Subcutaneous adipose tissue (tissue), 4 donors: ENCODE measurements around the gene TNS4. TPM values are rescaled to one million over a fixed set of nuclear protein-coding genes. Genes with fewer than 3 reads are reported as not detected.

ENCODE experiments used
- CTCF ChIP-seq: fragments of 450-650 bp; IDR thresholded peaks from one replicate; pipeline ENCODE4 v1.5.1; 2016; ENCODE audit warnings: low read depth, mild to moderate bottlenecking, control low read depth, antibody characterized with exemption, moderate library complexity
- total RNA-seq, 4 donors: library from RNA; depleted of rRNA; stranded (reverse); fragments of >200 nt; gene quantifications; one replicate each; pipeline ENCODE4 v1.1.0, GENCODE V29; 2016

TNS4 gene, protein sequence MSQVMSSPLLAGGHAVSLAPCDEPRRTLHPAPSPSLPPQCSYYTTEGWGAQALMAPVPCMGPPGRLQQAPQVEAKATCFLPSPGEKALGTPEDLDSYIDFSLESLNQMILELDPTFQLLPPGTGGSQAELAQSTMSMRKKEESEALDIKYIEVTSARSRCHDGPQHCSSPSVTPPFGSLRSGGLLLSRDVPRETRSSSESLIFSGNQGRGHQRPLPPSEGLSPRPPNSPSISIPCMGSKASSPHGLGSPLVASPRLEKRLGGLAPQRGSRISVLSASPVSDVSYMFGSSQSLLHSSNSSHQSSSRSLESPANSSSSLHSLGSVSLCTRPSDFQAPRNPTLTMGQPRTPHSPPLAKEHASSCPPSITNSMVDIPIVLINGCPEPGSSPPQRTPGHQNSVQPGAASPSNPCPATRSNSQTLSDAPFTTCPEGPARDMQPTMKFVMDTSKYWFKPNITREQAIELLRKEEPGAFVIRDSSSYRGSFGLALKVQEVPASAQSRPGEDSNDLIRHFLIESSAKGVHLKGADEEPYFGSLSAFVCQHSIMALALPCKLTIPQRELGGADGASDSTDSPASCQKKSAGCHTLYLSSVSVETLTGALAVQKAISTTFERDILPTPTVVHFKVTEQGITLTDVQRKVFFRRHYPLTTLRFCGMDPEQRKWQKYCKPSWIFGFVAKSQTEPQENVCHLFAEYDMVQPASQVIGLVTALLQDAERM
- not detected for total RNA-seq

DNA sequence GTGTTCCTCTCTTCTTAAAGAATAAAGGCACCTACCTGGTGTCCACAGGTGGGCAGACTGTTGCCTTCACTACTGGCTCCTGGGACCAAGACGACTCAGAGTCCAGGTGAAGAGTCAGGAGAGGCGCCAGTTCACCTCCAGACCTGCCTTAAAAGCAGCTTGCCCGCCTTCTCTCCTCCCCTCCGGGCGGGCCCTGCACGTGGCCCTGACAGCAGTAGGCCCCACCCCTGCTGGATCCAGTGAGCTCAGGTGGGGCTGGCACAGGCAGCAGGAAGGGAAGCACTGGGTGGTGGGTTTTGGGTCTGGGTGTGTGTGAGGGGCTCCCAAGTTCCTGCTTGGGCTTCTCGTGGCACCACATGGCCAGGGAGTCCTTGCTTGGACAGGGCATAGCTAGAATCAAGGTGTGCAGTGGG, at the start of gene TNS4:
TNS4 (minus strand) TSS at position 125 of the 413 bp plus-strand sequence. CDS start 5,198 bp downstream, outside the sequence.
- no peak for TF ChIP-seq CTCF

DNA sequence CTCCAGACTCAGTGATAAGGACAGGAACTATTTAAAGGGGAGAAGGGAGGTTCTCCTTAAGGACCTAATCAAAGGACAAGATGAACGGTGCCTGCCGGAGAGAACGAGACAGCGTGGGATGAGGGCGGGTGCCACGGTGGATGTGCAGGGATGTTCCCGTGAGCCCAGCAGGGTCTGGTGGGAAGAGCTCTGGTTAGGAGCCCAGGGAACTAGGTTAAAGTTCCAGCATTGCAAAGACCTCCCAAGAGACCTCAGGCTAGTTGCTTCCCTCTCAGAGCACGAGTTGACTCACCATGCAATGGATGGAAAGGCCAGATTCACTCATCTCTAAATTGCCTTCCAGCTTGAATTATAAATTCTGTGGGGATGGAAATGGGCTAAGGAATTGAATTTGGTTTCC, 49.2 kb upstream of the TNS4 start:
- TF ChIP-seq CTCF = no peak

DNA sequence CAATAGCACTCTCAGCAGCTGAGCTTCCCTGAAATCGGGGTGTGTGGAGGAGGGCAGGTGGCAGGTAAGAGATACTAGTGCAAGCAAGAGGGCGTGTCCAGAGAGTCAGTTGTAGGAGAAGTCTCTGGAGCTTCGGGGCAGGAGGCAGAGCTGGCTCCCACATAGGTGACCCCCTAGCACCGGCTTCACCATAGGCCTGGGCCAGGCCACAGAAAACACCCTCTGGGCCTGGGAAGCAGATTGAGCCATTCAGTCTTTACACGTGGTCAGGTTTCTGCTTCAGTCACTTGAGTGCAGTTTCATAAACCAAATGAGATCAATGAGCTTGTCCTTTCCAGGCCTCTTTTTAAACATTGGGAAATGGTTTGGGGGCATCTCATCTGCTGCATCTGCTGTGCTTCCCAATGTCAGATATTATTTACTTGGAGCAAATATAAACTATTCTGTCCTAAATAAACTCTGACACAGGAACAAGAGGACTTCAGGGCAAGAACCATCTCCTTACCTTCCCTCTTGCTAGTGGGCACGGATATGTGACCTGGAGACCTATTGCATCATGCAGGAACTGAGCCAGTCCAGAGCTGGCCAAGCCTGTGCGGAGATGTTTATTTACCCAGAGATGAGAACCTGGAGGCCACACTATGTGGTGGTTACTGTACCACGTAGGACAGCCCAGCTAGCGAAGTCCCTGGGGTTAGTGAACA, 47.7 kb upstream of the TNS4 start:
- TF ChIP-seq CTCF = no peak

- no peak for TF ChIP-seq CTCF
Observed at GRCh38 chr17:40548491-40548981, 47.1 kb upstream of the TNS4 start.

GRCh38 chr17:40547785-40548478, 46.5 kb upstream of the TNS4 start:
- no peak for TF ChIP-seq CTCF

- TF ChIP-seq CTCF = no peak
Observed at GRCh38 chr17:40547079-40547784, 45.8 kb upstream of the TNS4 start.
